T47D (cell line): ENCODE results near the gene CDH13.

Source experiments
- DNase-seq, 2 experiments: peaks; one replicate each; pipeline versions ENCODE4 v3.0.0 to v3.0.0-alpha.2; 2011 to 2012; ENCODE audit warnings: low read depth in 1 of 2, low spot score in 1 of 2
- JUND ChIP-seq: IDR thresholded peaks from 2 replicates; pipeline ENCODE4 v1.6.1; 2012; ENCODE audit warnings: low read depth
- in situ Hi-C: cut with HindIII; loops from 2 replicates; pipeline ENCODE4 v1.10.0; 2016; ENCODE audit warnings: low sequenced_read_pairs, low pct_unique_long_range_greater_than_20kb

Gene CDH13

GRCh38 chr16:83835586-83836566, 1209.1 kb downstream of the CDH13 start:
- in situ Hi-C loops, result no loop called here
- no peak for DNase-seq
- no peak for TF ChIP-seq JUND

GRCh38 chr16:83837566-83837965, 1210.8 kb downstream of the CDH13 start:
- no peak for DNase-seq
- TF ChIP-seq JUND, result no peak
- in situ Hi-C loops, result no loop called here

- no peak for TF ChIP-seq JUND
- DNase-seq, result no peak
- in situ Hi-C loops, result no loop called here
These were observed 1211.4 kb downstream of the CDH13 start for GRCh38 chr16:83838151-83838550.

DNA sequence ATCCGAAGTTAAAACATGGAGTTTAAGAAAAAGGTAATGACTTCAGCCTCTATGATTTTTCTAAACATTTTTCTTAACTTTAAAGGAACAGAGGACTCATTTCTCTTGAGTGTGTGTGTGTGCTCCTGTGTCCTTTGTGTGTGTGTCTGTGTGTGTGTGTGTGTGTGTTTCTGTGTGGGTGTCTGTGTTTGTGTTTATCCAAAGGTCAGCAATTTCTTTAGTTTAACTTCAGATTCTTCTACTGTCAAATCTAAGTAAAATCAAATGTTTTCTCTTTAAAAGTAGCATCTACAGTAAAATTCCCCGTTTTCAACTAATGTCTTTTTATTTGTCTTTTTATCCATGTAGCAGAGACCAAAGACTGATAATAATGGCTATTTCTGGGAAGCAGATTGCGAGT, 1212.8 kb downstream of the CDH13 start:
- DNase-seq, result no peak
- in situ Hi-C loops, result no loop called here
- no peak for TF ChIP-seq JUND

- no peak for DNase-seq
- in situ Hi-C loops, result no loop called here
- TF ChIP-seq JUND, result no peak
These were observed 1213.4 kb downstream of the CDH13 start for GRCh38 chr16:83840060-83840617.

- no peak for DNase-seq
- TF ChIP-seq JUND, result no peak
- in situ Hi-C loops, result no loop called here
These were observed 1215.5 kb downstream of the CDH13 start for GRCh38 chr16:83842291-83842690.

- TF ChIP-seq JUND, result no peak
- no peak for DNase-seq
- in situ Hi-C loops, result no loop called here
These were observed 1216.2 kb downstream of the CDH13 start for GRCh38 chr16:83842756-83843507.

DNA sequence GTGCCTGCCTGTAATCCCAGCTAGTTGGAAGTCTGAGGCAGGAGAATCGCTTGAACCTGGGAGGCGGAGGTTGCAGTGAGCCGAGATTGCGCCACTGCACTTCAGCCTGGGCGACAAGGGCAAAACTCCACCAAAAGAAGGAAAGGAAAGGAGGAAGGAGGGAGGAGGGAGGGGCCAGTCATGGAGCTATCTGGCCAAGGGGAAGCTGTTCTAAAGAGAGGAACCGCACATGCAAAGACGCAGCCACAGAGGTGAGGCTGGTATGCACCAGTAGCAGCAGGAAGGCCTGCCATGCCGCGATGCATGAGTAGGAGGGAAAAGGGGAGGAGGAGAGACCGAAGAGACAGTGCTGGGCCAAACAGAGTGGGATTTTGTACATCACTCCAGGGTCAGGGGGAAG, 1216.9 kb downstream of the CDH13 start:
- TF ChIP-seq JUND, result no peak
- no peak for DNase-seq
- in situ Hi-C loops, result no loop called here

GRCh38 chr16:83845263-83845662, 1218.5 kb downstream of the CDH13 start:
- no peak for TF ChIP-seq JUND
- in situ Hi-C loops, result no loop called here
- DNase-seq, result no peak

DNA sequence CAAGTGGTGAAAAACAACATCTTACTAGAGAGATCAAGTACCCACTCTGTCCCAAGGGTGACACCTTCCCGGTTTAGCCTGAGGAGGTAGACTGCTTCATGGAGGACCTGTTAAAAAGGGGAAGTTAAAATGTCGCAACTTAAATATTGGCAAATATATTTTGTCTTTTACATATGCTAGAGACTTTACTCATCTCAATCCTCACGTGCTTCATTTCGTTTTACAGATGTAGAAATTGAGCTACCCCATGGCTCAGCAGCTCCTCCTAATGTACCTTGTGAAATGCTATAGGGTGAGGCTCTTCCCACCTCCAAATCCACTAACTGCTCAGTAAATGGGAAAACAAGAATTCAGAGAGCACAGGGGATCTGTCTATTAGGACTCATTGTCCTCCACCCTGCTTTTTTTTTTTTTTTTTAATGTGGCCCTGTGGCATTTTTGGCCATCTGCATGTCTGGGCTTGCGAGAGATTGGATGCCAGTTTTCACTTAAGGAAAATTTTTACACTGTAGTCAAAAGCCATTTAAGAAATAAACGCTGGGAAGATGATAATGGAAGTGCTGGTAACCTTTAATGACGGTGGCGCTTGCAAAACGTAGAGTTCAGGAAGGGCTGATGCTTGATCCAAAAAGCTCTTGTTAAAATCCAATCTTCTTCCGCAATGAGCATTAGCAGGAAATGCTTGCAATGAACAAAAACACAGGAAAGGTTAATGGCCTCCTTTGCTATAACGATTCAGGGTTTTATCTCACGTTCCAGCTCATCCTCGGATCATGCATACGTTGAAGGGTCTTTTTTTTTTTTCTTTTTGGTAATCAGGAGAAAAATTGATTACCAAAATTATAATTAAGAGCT, 1220.8 kb downstream of the CDH13 start:
- TF ChIP-seq JUND, result no peak
- no peak for DNase-seq
- in situ Hi-C loops, result no loop called here

- DNase-seq, result no peak
- in situ Hi-C loops, result no loop called here
- TF ChIP-seq JUND, result no peak
These were observed 1222.7 kb downstream of the CDH13 start for GRCh38 chr16:83849421-83849820.
